ENCODE results near the gene ZFAND3. TPM values are rescaled to one million over a fixed set of nuclear protein-coding genes. Genes with fewer than 3 reads are reported as not detected.

ZFAND3 gene
- total RNA-seq, 4 donors from 2014 or later = 30.5 to 57.4 (median 53.3) TPM

DNA sequence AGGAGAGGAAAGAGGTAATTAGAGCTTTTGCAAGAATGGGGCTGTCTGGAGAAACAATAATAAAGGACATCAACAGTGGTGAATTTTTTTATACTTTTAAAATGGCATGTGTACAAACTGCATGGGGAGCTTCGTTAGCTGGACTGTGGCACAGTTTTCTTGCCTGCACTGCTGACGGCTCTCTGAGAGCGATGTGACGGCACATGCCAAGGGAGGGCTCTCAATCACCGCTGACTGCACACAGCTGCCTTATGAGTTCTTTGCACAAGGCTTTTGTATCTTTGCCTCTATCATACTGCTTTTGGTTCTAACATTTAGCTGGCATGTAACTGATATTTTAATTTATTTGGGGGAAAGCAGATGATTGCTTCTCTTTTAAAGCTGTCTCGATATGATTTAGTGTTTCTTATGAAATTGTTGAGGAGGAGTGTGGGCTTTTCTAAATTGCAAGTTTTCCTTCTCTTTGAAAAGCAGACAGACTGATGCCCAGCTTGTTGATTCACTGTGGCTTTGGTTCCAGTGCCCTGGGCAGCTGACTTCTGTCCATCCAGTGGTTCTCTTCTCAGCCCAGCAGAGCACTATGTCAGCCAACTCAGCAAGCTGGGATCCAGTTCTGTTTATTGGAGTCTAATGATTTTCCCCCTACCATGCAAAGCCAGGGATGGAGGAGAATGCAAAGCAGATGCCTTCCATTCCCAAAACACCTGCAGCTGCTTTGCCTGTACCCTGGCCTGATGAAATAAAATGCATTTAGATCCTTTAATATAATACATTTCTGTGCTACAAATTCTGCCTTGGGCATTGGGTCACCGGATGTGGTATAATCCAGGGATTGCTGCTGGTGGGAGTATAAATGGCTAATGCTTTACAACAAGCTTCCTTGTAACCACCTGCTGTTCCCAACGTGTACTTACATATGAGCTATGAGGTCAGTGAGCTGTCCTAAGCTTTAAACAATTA is 323.9 kb downstream of the ZFAND3 start:
- no peak overlapping the region for H3K27ac ChIP-seq
- no peak for TF ChIP-seq POLR2A (IDR thresholded peaks at IDR 0.05)
- TF ChIP-seq, protein P1, sequence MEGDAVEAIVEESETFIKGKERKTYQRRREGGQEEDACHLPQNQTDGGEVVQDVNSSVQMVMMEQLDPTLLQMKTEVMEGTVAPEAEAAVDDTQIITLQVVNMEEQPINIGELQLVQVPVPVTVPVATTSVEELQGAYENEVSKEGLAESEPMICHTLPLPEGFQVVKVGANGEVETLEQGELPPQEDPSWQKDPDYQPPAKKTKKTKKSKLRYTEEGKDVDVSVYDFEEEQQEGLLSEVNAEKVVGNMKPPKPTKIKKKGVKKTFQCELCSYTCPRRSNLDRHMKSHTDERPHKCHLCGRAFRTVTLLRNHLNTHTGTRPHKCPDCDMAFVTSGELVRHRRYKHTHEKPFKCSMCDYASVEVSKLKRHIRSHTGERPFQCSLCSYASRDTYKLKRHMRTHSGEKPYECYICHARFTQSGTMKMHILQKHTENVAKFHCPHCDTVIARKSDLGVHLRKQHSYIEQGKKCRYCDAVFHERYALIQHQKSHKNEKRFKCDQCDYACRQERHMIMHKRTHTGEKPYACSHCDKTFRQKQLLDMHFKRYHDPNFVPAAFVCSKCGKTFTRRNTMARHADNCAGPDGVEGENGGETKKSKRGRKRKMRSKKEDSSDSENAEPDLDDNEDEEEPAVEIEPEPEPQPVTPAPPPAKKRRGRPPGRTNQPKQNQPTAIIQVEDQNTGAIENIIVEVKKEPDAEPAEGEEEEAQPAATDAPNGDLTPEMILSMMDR (IDR thresholded peaks at IDR 0.05) = no peak
- H3K36me3 ChIP-seq = peaks cover 0 to 13% (median 0%) of the 10 kb centered on the region in 3 donors
- no peaks in the 10 kb centered on the region for H3K9me3 ChIP-seq
- H3K4me3 ChIP-seq = no peak overlapping the region
- H3K27me3 ChIP-seq = no peaks in the 10 kb centered on the region
- H3K4me1 ChIP-seq = no peaks in the 10 kb centered on the region
- no peak for DNase-seq

DNA sequence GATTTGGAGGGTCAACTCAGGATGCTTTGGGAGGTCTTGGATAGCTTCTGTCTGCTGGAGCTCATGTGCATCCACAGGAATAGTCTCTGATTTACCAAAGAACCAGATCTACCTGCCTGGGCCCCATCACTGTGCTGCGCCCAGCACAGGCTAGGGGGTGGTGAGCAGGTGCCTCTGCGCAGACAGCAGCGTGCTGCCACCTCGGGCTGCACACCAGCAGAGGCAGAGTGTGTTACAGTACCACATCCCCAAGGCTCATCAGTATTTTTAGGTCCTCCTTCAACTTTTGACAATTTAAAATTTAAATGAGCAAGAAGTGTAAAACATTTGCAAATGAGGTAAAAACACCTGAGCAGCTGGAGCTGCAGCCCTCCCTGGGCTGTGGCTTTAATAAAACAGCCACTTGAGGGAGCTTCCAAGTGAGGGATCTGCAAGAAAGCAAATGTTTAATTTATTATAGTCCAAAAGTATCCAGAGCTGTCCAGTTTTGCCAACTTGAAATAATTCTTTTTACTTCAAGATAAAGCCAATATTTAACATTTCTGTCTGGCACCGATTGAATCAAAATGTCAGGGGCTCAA is 324.9 kb downstream of the ZFAND3 start:
- H3K27ac ChIP-seq = no peak overlapping the region
- H3K36me3 ChIP-seq = peaks cover 0 to 13% (median 0%) of the 10 kb centered on the region in 3 donors
- H3K27me3 ChIP-seq = no peaks in the 10 kb centered on the region
- H3K4me1 ChIP-seq = no peaks in the 10 kb centered on the region
- DNase-seq = no peak
- no peaks in the 10 kb centered on the region for H3K9me3 ChIP-seq
- TF ChIP-seq, protein P1 (IDR thresholded peaks at IDR 0.05) = no peak
- no peak for TF ChIP-seq POLR2A (IDR thresholded peaks at IDR 0.05)
- no peak overlapping the region for H3K4me3 ChIP-seq

DNA sequence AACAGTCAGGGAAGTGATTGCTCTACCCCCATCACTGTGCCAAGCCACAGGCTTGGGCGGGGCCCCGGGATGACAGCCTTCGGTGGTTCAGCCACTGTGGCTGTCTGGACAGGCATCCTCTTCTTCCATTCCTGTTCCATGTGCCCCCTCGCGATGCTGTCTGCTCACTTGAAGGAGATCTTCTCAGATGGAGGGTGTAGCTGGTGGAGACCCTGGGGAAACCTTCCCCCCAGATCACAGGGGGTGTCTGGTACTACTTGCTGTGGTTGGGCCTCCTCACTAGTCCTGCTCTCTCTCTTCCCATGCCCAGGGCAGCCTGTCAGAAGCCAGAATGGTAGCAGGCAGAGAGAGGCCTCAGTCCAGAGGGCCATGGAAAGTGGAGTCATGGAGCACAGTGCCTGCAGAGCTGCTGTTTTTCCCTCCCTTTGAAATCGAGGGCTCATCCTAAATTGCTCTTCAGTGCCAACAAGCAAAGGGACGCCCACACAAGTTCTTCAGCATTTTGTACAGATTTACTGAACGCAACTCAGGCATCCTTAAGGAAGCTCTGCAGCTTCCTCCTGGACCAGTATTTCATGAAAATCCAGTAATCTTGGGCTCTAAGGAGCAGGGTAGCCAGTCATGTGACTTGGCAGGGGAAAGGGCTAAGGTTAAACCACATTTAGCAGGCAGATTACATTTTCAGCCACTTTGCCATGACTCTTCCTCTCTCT is 326.6 kb downstream of the ZFAND3 start:
- Histone ChIP-seq H3K9me3 (no peaks in the 10 kb centered on the region), H3K4me3 (no peak overlapping the region), H3K4me1 (no peaks in the 10 kb centered on the region), H3K27me3 (no peaks in the 10 kb centered on the region), H3K36me3 (peaks cover 0 to 13% (median 0%) of the 10 kb centered on the region in 3 donors), H3K27ac (no peak overlapping the region)
- TF ChIP-seq POLR2A (IDR thresholded peaks at IDR 0.05) = no peak
- TF ChIP-seq, protein P1 (IDR thresholded peaks at IDR 0.05) = no peak
- no peak for DNase-seq

DNA sequence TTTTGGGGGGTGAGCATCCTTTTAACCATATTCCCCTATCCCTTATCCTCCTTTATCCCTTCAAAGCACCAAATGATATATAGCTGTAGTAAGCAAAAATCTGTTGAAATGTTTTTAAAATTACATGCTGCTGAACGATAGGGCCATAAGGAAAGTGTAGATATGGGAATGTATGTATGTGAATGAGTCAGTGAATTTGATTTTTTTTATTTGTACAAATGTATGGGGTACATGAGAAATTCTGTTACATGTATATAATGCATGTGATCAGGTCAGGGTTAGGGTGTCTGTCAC is 327.2 kb downstream of the ZFAND3 start:
- H3K4me3 ChIP-seq = no peak overlapping the region
- H3K27ac ChIP-seq = no peak overlapping the region
- H3K36me3 ChIP-seq = peaks cover 0 to 16% (median 0%) of the 10 kb centered on the region in 3 donors
- TF ChIP-seq, protein P1 (IDR thresholded peaks at IDR 0.05) = no peak
- TF ChIP-seq POLR2A (IDR thresholded peaks at IDR 0.05) = no peak
- no peaks in the 10 kb centered on the region for H3K27me3 ChIP-seq
- H3K9me3 ChIP-seq = no peaks in the 10 kb centered on the region
- no peaks in the 10 kb centered on the region for H3K4me1 ChIP-seq
- DNase-seq = no peak

DNA sequence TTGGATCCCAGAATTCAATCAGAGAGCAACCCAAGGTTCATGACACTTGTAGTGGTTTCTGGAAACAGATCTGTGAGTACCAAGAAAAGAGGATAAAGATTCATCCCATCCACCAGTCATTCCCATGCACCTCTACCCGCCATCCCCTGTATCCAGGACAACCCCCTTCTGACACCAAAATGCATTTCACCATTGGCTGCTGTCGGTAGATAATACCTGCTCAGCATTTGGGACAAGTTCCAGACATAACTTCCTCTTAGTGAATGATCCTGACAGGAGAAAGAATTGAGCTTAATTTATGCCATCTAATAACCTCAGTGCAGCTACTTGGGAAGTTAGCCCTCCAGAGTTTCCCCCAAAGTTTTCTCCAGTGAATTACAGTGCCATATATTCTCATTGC is 329.1 kb downstream of the ZFAND3 start:
- Histone ChIP-seq H3K27me3 (no peaks in the 10 kb centered on the region), H3K4me3 (no peak overlapping the region), H3K9me3 (no peaks in the 10 kb centered on the region), H3K36me3 (peaks cover 0 to 27% (median 0%) of the 10 kb centered on the region in 3 donors), H3K4me1 (no peaks in the 10 kb centered on the region), H3K27ac (no peak overlapping the region)
- no peak for DNase-seq
- no peak for TF ChIP-seq POLR2A (IDR thresholded peaks at IDR 0.05)
- TF ChIP-seq, protein P1 (IDR thresholded peaks at IDR 0.05) = no peak

Measured in Peyer's patch (tissue), 4 donors.